Body of pancreas (tissue), 4 donors: Measurements from ENCODE around the gene AFDN.

Experiments used
- CTCF ChIP-seq, 7 experiments: fragments of 450-650 bp in 4 of 7; fragments of 200-600 bp in 3 of 7; sonication (generic) in 3 of 7; IDR thresholded peaks; one replicate each; pipeline ENCODE4 v1.5.1; 2016 to 2019; ENCODE audit warnings: antibody characterized with exemption in 7 of 7
- POLR2A ChIP-seq, 3 donors: fragments of 450-650 bp; IDR thresholded peaks; one replicate each; pipeline ENCODE4 v1.6.1; 2016; ENCODE audit warnings: antibody characterized with exemption in 3 of 3, mild to moderate bottlenecking in 2 of 3

GRCh38 chr6:167860550-167861226 lies 34.0 kb downstream of the AFDN start:
- TF ChIP-seq CTCF (IDR thresholded peaks at IDR 0.05) = no peak
- no peak for TF ChIP-seq POLR2A (IDR thresholded peaks at IDR 0.05)
